Measurements from ENCODE around the gene RCCD1.

The RCCD1 gene

GRCh38 chr15:90934949-90935751 lies 19.5 kb upstream of the RCCD1 start, which contains the start of gene UNC45A:
TSS of gene UNC45A (plus strand) at chr15:90935285. CDS start at chr15:90935325, 40 bp downstream.
- Histone ChIP-seq H2BK15ac (ENCODE audit: low read depth, poor library complexity, severe bottlenecking) (peak within 1 kb of the TSS; percentile 91), H2BK120ac (ENCODE audit: low read depth, low read length) (no peak within 1 kb of the TSS), H3K4me1 (ENCODE audit: control insufficient read depth, insufficient read depth, low read depth, low read length) (peaks cover 23% of the 10 kb centered on the region), H3K27ac (ENCODE audit: low read length, poor library complexity, severe bottlenecking) (peak within 1 kb of the TSS; percentile 39), H2AFZ (ENCODE audit: low read depth, low read length) (peak within 1 kb of the TSS; percentile 96), H4K91ac (ENCODE audit: low read length) (peak within 1 kb of the TSS; percentile 71), H3K14ac (ENCODE audit: low read length in 2 of 2) (peak within 1 kb of the TSS in 1 of 2 experiments; percentile 91), H3K9ac (ENCODE audit: low read length) (peak within 1 kb of the TSS; percentile 95), H2BK5ac (ENCODE audit: low read depth, low read length, poor library complexity, severe bottlenecking) (peak within 1 kb of the TSS; percentile 15), H3K23ac (ENCODE audit: low read length in 2 of 2) (peak within 1 kb of the TSS in 1 of 2 experiments; percentile 57), H3K27me3 (ENCODE audit: control insufficient read depth in 1 of 2, insufficient read depth in 1 of 2, low read length in 2 of 2) (no peaks in the 10 kb centered on the region), H3K4me3 (ENCODE audit: insufficient read depth in 1 of 2, low read depth in 1 of 2, low read length in 2 of 2) (peak within 1 kb of the TSS; percentile 81 to 93), H3K18ac (ENCODE audit: low read depth in 1 of 2, low read length in 2 of 2) (peak within 1 kb of the TSS; percentile 61 to 88), H3K9me3 (ENCODE audit: control insufficient read depth, low read length) (no peaks in the 10 kb centered on the region), H3K79me1 (replicated peaks; ENCODE audit: low read length, poor library complexity, severe bottlenecking) (peaks cover 33% of the 10 kb centered on the region), H3K36me3 (ENCODE audit: control insufficient read depth in 1 of 2, insufficient read depth in 2 of 2, low read depth in 1 of 2, low read length in 2 of 2) (peaks cover 21 to 34% of the 10 kb centered on the region in 2 experiments), H3K4ac (ENCODE audit: low read depth in 1 of 2, low read length in 2 of 2) (peak within 1 kb of the TSS; percentile 56 to 77), H2BK12ac (ENCODE audit: low read length in 2 of 2) (peak within 1 kb of the TSS in 1 of 2 experiments; percentile 47), H2AK5ac (ENCODE audit: low read length, severe bottlenecking) (peak within 1 kb of the TSS; percentile 10), H4K8ac (ENCODE audit: low read length) (peak within 1 kb of the TSS; percentile 79), H3K4me2 (ENCODE audit: low read length, poor library complexity, severe bottlenecking) (peak within 1 kb of the TSS; percentile 99)
- WGBS: under 1% methylated on average over 64 of the region's 65 CpGs
- peak; percentile 89 for DNase-seq

DNA sequence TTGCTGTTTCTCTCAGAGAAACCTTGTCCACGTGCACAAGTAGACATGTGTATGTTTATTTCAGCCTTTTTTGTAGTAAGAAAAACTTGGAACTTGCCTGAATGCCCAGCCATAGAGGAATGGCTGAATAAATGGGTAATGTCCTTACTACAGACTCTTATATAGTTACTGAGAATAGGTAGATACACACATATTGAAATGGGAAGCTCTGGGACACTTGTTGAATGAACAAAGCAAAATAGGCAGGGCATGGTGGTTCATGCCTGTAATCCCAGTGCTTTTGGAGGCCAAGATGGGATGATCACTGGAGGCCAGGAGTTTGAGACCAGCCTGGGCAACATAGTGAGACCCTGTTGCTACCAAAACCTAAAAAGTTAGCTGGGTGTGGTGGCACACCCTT lies 17.9 kb upstream of the RCCD1 start:
- WGBS: 90% methylated on average over 1 of the region's 1 CpG
- no peak for DNase-seq
- no peak overlapping the region for H3K4me2 ChIP-seq (ENCODE audit: low read length, poor library complexity, severe bottlenecking)

GRCh38 chr15:90938261-90938660 lies 16.4 kb upstream of the RCCD1 start:
- Histone ChIP-seq H4K8ac (ENCODE audit: low read length) (no peak overlapping the region), H3K27me3 (ENCODE audit: control insufficient read depth in 1 of 2, insufficient read depth in 1 of 2, low read length in 2 of 2) (no peaks in the 10 kb centered on the region), H3K23ac (ENCODE audit: low read length in 2 of 2) (no peak overlapping the region), H3K9ac (ENCODE audit: low read length) (peak overlapping the region; percentile 22), H3K14ac (ENCODE audit: low read length in 2 of 2) (no peak overlapping the region), H3K27ac (ENCODE audit: low read length, poor library complexity, severe bottlenecking) (no peak overlapping the region), H3K36me3 (ENCODE audit: control insufficient read depth in 1 of 2, insufficient read depth in 2 of 2, low read depth in 1 of 2, low read length in 2 of 2) (peaks cover 50 to 63% of the 10 kb centered on the region in 2 experiments), H3K4ac (ENCODE audit: low read depth in 1 of 2, low read length in 2 of 2) (no peak overlapping the region), H2AFZ (ENCODE audit: low read depth, low read length) (no peak overlapping the region), H2BK5ac (ENCODE audit: low read depth, low read length, poor library complexity, severe bottlenecking) (no peak overlapping the region), H3K4me2 (ENCODE audit: low read length, poor library complexity, severe bottlenecking) (no peak overlapping the region), H3K79me1 (replicated peaks; ENCODE audit: low read length, poor library complexity, severe bottlenecking) (peaks cover 48% of the 10 kb centered on the region), H4K91ac (ENCODE audit: low read length) (no peak overlapping the region), H3K4me1 (ENCODE audit: control insufficient read depth, insufficient read depth, low read depth, low read length) (peaks cover 20% of the 10 kb centered on the region), H2BK12ac (ENCODE audit: low read length in 2 of 2) (no peak overlapping the region), H2BK120ac (ENCODE audit: low read depth, low read length) (no peak overlapping the region), H3K4me3 (ENCODE audit: insufficient read depth in 1 of 2, low read depth in 1 of 2, low read length in 2 of 2) (no peak overlapping the region), H2BK15ac (ENCODE audit: low read depth, poor library complexity, severe bottlenecking) (no peak overlapping the region), H3K18ac (ENCODE audit: low read depth in 1 of 2, low read length in 2 of 2) (no peak overlapping the region), H3K9me3 (ENCODE audit: control insufficient read depth, low read length) (no peaks in the 10 kb centered on the region), H2AK5ac (ENCODE audit: low read length, severe bottlenecking) (no peak overlapping the region)
- WGBS: 93% methylated on average over 5 of the region's 5 CpGs
- DNase-seq: no peak

More for the DNA sequence above, 17.9 kb upstream of the RCCD1 start:
- H2BK120ac ChIP-seq (ENCODE audit: low read depth, low read length): no peak overlapping the region
- no peaks in the 10 kb centered on the region for H3K27me3 ChIP-seq (ENCODE audit: control insufficient read depth in 1 of 2, insufficient read depth in 1 of 2, low read length in 2 of 2)
- no peak overlapping the region for H3K4ac ChIP-seq (ENCODE audit: low read depth in 1 of 2, low read length in 2 of 2)
- H4K91ac ChIP-seq (ENCODE audit: low read length): no peak overlapping the region
- H2BK5ac ChIP-seq (ENCODE audit: low read depth, low read length, poor library complexity, severe bottlenecking): no peak overlapping the region
- peaks cover 24% of the 10 kb centered on the region for H3K4me1 ChIP-seq (ENCODE audit: control insufficient read depth, insufficient read depth, low read depth, low read length)
- H2BK15ac ChIP-seq (ENCODE audit: low read depth, poor library complexity, severe bottlenecking): no peak overlapping the region
- H3K9me3 ChIP-seq (ENCODE audit: control insufficient read depth, low read length): no peaks in the 10 kb centered on the region
- no peak overlapping the region for H4K8ac ChIP-seq (ENCODE audit: low read length)
- no peak overlapping the region for H3K18ac ChIP-seq (ENCODE audit: low read depth in 1 of 2, low read length in 2 of 2)
- peaks cover 35 to 48% of the 10 kb centered on the region in 2 experiments for H3K36me3 ChIP-seq (ENCODE audit: control insufficient read depth in 1 of 2, insufficient read depth in 2 of 2, low read depth in 1 of 2, low read length in 2 of 2)
- no peak overlapping the region for H3K23ac ChIP-seq (ENCODE audit: low read length in 2 of 2)
- H3K9ac ChIP-seq (ENCODE audit: low read length): peak overlapping the region; percentile 95
- no peak overlapping the region for H2AK5ac ChIP-seq (ENCODE audit: low read length, severe bottlenecking)
- H2BK12ac ChIP-seq (ENCODE audit: low read length in 2 of 2): no peak overlapping the region
- H3K14ac ChIP-seq (ENCODE audit: low read length in 2 of 2): no peak overlapping the region
- no peak overlapping the region for H3K27ac ChIP-seq (ENCODE audit: low read length, poor library complexity, severe bottlenecking)
- peak overlapping the region in 1 of 2 experiments; percentile 93 for H3K4me3 ChIP-seq (ENCODE audit: insufficient read depth in 1 of 2, low read depth in 1 of 2, low read length in 2 of 2)
- H2AFZ ChIP-seq (ENCODE audit: low read depth, low read length): no peak overlapping the region
- peaks cover 39% of the 10 kb centered on the region for H3K79me1 ChIP-seq (replicated peaks; ENCODE audit: low read length, poor library complexity, severe bottlenecking)

GRCh38 chr15:90939756-90940155 lies 14.9 kb upstream of the RCCD1 start:
- Histone ChIP-seq H3K9me3 (ENCODE audit: control insufficient read depth, low read length) (no peaks in the 10 kb centered on the region), H2BK15ac (ENCODE audit: low read depth, poor library complexity, severe bottlenecking) (no peak overlapping the region), H3K4ac (ENCODE audit: low read depth in 1 of 2, low read length in 2 of 2) (no peak overlapping the region), H3K18ac (ENCODE audit: low read depth in 1 of 2, low read length in 2 of 2) (no peak overlapping the region), H4K8ac (ENCODE audit: low read length) (no peak overlapping the region), H2BK12ac (ENCODE audit: low read length in 2 of 2) (no peak overlapping the region), H2BK5ac (ENCODE audit: low read depth, low read length, poor library complexity, severe bottlenecking) (no peak overlapping the region), H3K79me1 (replicated peaks; ENCODE audit: low read length, poor library complexity, severe bottlenecking) (peaks cover 48% of the 10 kb centered on the region), H3K36me3 (ENCODE audit: control insufficient read depth in 1 of 2, insufficient read depth in 2 of 2, low read depth in 1 of 2, low read length in 2 of 2) (peaks cover 63 to 78% of the 10 kb centered on the region in 2 experiments), H4K91ac (ENCODE audit: low read length) (no peak overlapping the region), H3K4me1 (ENCODE audit: control insufficient read depth, insufficient read depth, low read depth, low read length) (peaks cover 17% of the 10 kb centered on the region), H3K14ac (ENCODE audit: low read length in 2 of 2) (no peak overlapping the region), H2BK120ac (ENCODE audit: low read depth, low read length) (no peak overlapping the region), H3K23ac (ENCODE audit: low read length in 2 of 2) (no peak overlapping the region), H2AK5ac (ENCODE audit: low read length, severe bottlenecking) (no peak overlapping the region), H3K27ac (ENCODE audit: low read length, poor library complexity, severe bottlenecking) (no peak overlapping the region), H3K9ac (ENCODE audit: low read length) (no peak overlapping the region), H3K4me2 (ENCODE audit: low read length, poor library complexity, severe bottlenecking) (no peak overlapping the region), H3K4me3 (ENCODE audit: insufficient read depth in 1 of 2, low read depth in 1 of 2, low read length in 2 of 2) (no peak overlapping the region), H3K27me3 (ENCODE audit: control insufficient read depth in 1 of 2, insufficient read depth in 1 of 2, low read length in 2 of 2) (no peaks in the 10 kb centered on the region), H2AFZ (ENCODE audit: low read depth, low read length) (no peak overlapping the region)
- 82% methylated on average over 7 of the region's 7 CpGs for whole genome bisulfite sequencing
- DNase-seq: no peak

Measured in mesenchymal stem cell (in vitro differentiated cells and primary cell).